ENCODE data around the gene RNF31.

RNF31 gene

DNA sequence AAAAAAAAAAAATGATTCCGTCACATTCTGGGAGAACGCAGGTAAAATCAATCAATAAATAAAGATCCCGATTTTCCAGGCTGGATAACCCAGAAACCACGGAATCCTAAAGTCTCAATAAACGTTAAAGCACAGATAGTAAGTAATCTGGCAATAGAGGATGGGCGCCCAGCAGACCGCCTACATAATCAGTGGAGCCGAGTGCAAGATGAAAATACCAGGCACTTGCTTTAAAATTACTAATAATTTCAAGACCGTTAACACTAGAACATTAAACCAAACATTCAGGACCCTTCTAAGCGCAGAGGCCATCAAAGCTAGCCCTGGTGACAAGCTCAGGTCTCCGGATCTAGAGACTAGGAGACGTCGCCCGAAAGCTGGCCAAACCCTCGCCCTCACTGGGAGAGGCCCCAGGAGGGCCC is 33.9 kb upstream of the RNF31 start:
- DNase-seq (ENCODE audit: low read depth): no peak
- TF ChIP-seq, protein P1, sequence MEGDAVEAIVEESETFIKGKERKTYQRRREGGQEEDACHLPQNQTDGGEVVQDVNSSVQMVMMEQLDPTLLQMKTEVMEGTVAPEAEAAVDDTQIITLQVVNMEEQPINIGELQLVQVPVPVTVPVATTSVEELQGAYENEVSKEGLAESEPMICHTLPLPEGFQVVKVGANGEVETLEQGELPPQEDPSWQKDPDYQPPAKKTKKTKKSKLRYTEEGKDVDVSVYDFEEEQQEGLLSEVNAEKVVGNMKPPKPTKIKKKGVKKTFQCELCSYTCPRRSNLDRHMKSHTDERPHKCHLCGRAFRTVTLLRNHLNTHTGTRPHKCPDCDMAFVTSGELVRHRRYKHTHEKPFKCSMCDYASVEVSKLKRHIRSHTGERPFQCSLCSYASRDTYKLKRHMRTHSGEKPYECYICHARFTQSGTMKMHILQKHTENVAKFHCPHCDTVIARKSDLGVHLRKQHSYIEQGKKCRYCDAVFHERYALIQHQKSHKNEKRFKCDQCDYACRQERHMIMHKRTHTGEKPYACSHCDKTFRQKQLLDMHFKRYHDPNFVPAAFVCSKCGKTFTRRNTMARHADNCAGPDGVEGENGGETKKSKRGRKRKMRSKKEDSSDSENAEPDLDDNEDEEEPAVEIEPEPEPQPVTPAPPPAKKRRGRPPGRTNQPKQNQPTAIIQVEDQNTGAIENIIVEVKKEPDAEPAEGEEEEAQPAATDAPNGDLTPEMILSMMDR (IDR thresholded peaks at IDR 0.05; ENCODE audit: low read length, missing control alignments): no peak

GRCh38 chr14:24113801-24114531 is 33.3 kb upstream of the RNF31 start:
- peak; percentile 84 for DNase-seq (ENCODE audit: low read depth)
- H3K4me3 ChIP-seq (replicated peaks; ENCODE audit: low read depth, low read length): peak overlapping the region; percentile 96
- TF ChIP-seq, protein P1 (IDR thresholded peaks at IDR 0.05; ENCODE audit: low read length, missing control alignments): no peak

More for the DNA sequence above, 33.9 kb upstream of the RNF31 start:
- H3K4me3 ChIP-seq (replicated peaks; ENCODE audit: low read depth, low read length): peak overlapping the region; percentile 96

GRCh38 chr14:24114532-24115421 is 32.5 kb upstream of the RNF31 start, which contains the start of the genes DCAF11 and NRL:
Gene DCAF11 (plus strand): TSS chr14:24114777. CDS start chr14:24115595, 818 bp downstream.
Gene NRL (minus strand): TSS chr14:24114949. CDS start chr14:24082848, 32,101 bp downstream.
- DNase-seq (ENCODE audit: low read depth): peak; percentile 100
- H3K4me3 ChIP-seq (replicated peaks; ENCODE audit: low read depth, low read length): peak within 1 kb of the TSS; percentile 96
- TF ChIP-seq, protein P1 (IDR thresholded peaks at IDR 0.05; ENCODE audit: low read length, missing control alignments): no peak

- DNase-seq (ENCODE audit: low read depth): no peak
- TF ChIP-seq, protein P1 (IDR thresholded peaks at IDR 0.05; ENCODE audit: low read length, missing control alignments): no peak
- peak overlapping the region; percentile 96 for H3K4me3 ChIP-seq (replicated peaks; ENCODE audit: low read depth, low read length)
Observed at GRCh38 chr14:24115422-24116127, 31.7 kb upstream of the RNF31 start.

DNA sequence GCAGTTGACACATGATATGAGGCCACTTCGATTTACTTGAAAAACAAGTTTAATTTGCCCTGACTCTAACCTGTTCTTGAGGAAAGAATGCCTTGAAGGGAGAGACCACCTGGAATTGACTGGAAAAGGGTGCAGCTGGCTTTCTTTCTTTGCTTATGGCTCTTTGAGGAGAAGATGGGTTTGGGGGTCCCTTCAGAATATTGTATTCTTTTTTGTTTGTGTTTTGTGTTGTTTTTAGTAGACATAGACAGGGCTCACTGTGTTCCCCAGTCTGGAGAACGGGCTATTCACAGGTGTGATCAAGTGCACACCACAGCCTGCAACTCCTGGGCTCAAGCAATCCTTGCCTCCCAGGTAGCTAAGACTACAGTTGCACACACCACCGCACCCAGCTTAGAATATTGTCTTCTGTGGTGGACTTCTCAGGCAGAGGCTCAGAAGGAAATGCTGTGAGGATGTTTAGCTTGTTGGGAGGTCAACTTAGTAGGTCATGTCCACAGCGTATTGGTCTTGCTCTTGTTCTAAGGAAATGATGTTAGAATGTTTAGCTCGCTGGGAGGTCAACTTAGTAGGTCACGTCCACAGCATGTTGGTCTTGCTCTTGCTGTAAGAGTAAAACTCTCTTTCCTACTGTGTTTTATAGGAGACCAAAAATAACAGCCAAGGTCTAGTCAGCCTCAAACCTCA is 31.0 kb upstream of the RNF31 start:
- H3K4me3 ChIP-seq (replicated peaks; ENCODE audit: low read depth, low read length): no peak overlapping the region
- TF ChIP-seq, protein P1 (IDR thresholded peaks at IDR 0.05; ENCODE audit: low read length, missing control alignments): no peak
- no peak for DNase-seq (ENCODE audit: low read depth)

DNA sequence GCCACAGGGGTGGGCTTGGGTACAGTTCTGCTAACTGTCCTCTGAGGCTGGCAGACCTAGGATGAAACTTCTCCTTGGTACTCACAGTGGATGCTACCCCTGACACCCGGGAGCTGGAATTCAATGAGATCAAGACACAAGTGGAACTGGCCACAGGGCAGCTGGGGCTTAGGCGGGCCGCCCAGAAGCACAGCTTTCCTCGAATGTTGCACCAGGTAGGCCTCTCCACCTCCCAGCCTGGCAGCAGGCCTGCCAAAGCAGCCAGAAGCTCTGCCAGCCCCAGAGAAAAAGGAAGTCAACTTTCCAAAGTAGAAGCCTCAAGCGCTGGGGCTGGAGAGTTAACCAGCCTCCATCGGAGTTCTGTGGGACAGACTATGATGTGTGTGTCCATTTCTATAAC is 30.1 kb upstream of the RNF31 start:
- TF ChIP-seq, protein P1 (IDR thresholded peaks at IDR 0.05; ENCODE audit: low read length, missing control alignments): no peak
- DNase-seq (ENCODE audit: low read depth): no peak
- no peak overlapping the region for H3K4me3 ChIP-seq (replicated peaks; ENCODE audit: low read depth, low read length)
